Astrocyte of the cerebellum (primary cell): ENCODE results near the gene ADRB1.

Experiments
- DNase-seq: peaks from one replicate; pipeline ENCODE4 v3.0.0-alpha.2; 2011; ENCODE audit warnings: low read depth
- H3K4me3 ChIP-seq: 2 replicates; pipeline ENCODE4 v1.5.1; 2011; ENCODE audit warnings: mild to moderate bottlenecking, low read depth, low read length, moderate library complexity
- CTCF ChIP-seq: IDR thresholded peaks from 2 replicates; pipeline ENCODE4 v1.5.1; 2012; ENCODE audit warnings: low read length, low read depth, moderate library complexity, mild to moderate bottlenecking; ENCODE audit errors: missing control alignments
- in situ Hi-C: cut with HindIII; loops from 2 replicates; pipeline ENCODE4 v1.10.0; 2017; ENCODE audit warnings: low sequenced_read_pairs

Gene ADRB1

GRCh38 chr10:114029655-114030054 is 14.0 kb upstream of the ADRB1 start:
- in situ Hi-C loops: loop anchor here (5.0 kb wide), 1 partner anchor 82 kb away; no protein-coding TSS in a partner anchor
- no peak overlapping the region for H3K4me3 ChIP-seq
- no peak for DNase-seq
- TF ChIP-seq CTCF: no peak

- no peak overlapping the region for H3K4me3 ChIP-seq
- no peak for TF ChIP-seq CTCF
- in situ Hi-C loops: loop anchor here (5.0 kb wide), 1 partner anchor 83 kb away; no protein-coding TSS in a partner anchor
- no peak for DNase-seq
Observed at GRCh38 chr10:114030140-114030539, 13.5 kb upstream of the ADRB1 start.

GRCh38 chr10:114031073-114031972 is 12.3 kb upstream of the ADRB1 start:
- no peak for DNase-seq
- H3K4me3 ChIP-seq: no peak overlapping the region
- TF ChIP-seq CTCF: no peak
- in situ Hi-C loops: loop anchor here (5.0 kb wide), 1 partner anchor 84 kb away; no protein-coding TSS in a partner anchor

GRCh38 chr10:114033566-114033965 is 10.1 kb upstream of the ADRB1 start:
- TF ChIP-seq CTCF: no peak
- DNase-seq: no peak
- no peak overlapping the region for H3K4me3 ChIP-seq
- in situ Hi-C loops: loop anchor here (5.0 kb wide), 1 partner anchor 86 kb away; no protein-coding TSS in a partner anchor

GRCh38 chr10:114034923-114035645 is 8.6 kb upstream of the ADRB1 start:
- DNase-seq: no peak
- TF ChIP-seq CTCF: no peak
- H3K4me3 ChIP-seq: no peak overlapping the region
- in situ Hi-C loops: loop anchor here (5.0 kb wide), 1 partner anchor 88 kb away; no protein-coding TSS in a partner anchor

GRCh38 chr10:114035791-114036190 is 7.9 kb upstream of the ADRB1 start:
- no peak for TF ChIP-seq CTCF
- H3K4me3 ChIP-seq: no peak overlapping the region
- DNase-seq: no peak
- in situ Hi-C loops: no loop called here
